IMR-90 (cell line): ENCODE data around the gene FARSB.

Experiments
- BHLHE40 ChIP-seq: fragments of 150-350 bp; IDR thresholded peaks from 2 replicates; pipeline ENCODE4 v1.6.1; 2016; ENCODE audit warnings: mild to moderate bottlenecking, low read depth, low read length
- CEBPB ChIP-seq: IDR thresholded peaks from 2 replicates; pipeline ENCODE4 v1.6.1; 2012; ENCODE audit warnings: low read depth, low read length, improper control_type of control experiment
- CHD1 ChIP-seq: IDR thresholded peaks from 2 replicates; pipeline ENCODE4 v1.6.1; 2012; ENCODE audit warnings: low read depth, low read length, improper control_type of control experiment
- CTCF ChIP-seq: conservative IDR thresholded peaks from 2 replicates; pipeline ENCODE4 v1.5.1; 2012; ENCODE audit warnings: mild to moderate bottlenecking, low read depth, low read length, improper control_type of control experiment
- ELK1 ChIP-seq: fragments of 150-350 bp; IDR thresholded peaks from 2 replicates; pipeline ENCODE4 v1.6.1; 2016; ENCODE audit warnings: low read depth, mild to moderate bottlenecking, low read length, moderate library complexity, borderline replicate concordance
- FOS ChIP-seq: fragments of 150-350 bp; IDR thresholded peaks from 2 replicates; pipeline ENCODE4 v1.6.1; 2016; ENCODE audit warnings: low read depth, low read length
- NFE2L2 ChIP-seq: fragments of 150-350 bp; IDR thresholded peaks from 2 replicates; pipeline ENCODE4 v1.6.1; 2016; ENCODE audit warnings: low read depth, mild to moderate bottlenecking, low read length
- POLR2A ChIP-seq: IDR thresholded peaks from 2 replicates; pipeline ENCODE4 v1.6.1; 2012; ENCODE audit warnings: mild to moderate bottlenecking, low read depth, low read length
- RCOR1 ChIP-seq: IDR thresholded peaks from 2 replicates; pipeline ENCODE4 v1.6.1; 2012; ENCODE audit warnings: mild to moderate bottlenecking, low read length, improper control_type of control experiment; ENCODE audit not compliant: insufficient replicate concordance
- SMC3 ChIP-seq: fragments of 150-350 bp; IDR thresholded peaks from 2 replicates; pipeline ENCODE4 v1.6.1; 2016; ENCODE audit warnings: low read depth, mild to moderate bottlenecking, antibody characterized with exemption, low read length, moderate library complexity

GRCh38 chr2:222591661-222592060 lies 64.2 kb downstream of the FARSB start:
- TF ChIP-seq CTCF (no peak), POLR2A (no peak), CHD1 (no peak), NFE2L2 (no peak), RCOR1 (no peak), BHLHE40 (no peak), CEBPB (no peak), FOS (no peak), ELK1 (no peak), SMC3 (no peak)
